GM12801 (cell line): ENCODE data around the gene RAPGEF5.

Source experiments
- CTCF ChIP-seq: IDR thresholded peaks from one replicate; pipeline ENCODE4 v1.5.1; 2011; ENCODE audit warnings: control low read depth; ENCODE audit not compliant: insufficient read length; ENCODE audit errors: extremely low read depth

Gene RAPGEF5

GRCh38 chr7:22123139-22123538 lies 233.8 kb downstream of the RAPGEF5 start:
- TF ChIP-seq CTCF = no peak

GRCh38 chr7:22121702-22122474 lies 235.1 kb downstream of the RAPGEF5 start:
- no peak for TF ChIP-seq CTCF

- no peak for TF ChIP-seq CTCF
These were observed 236.4 kb downstream of the RAPGEF5 start for GRCh38 chr7:22120391-22121053.

GRCh38 chr7:22117222-22117621 lies 239.7 kb downstream of the RAPGEF5 start:
- no peak for TF ChIP-seq CTCF

- TF ChIP-seq CTCF = no peak
These were observed 240.4 kb downstream of the RAPGEF5 start for GRCh38 chr7:22116451-22117030.

- TF ChIP-seq CTCF = no peak
These were observed 241.3 kb downstream of the RAPGEF5 start for GRCh38 chr7:22115689-22116088.

- TF ChIP-seq CTCF = no peak
These were observed 242.4 kb downstream of the RAPGEF5 start for GRCh38 chr7:22114440-22114981.
